Kidney capillary endothelial cell (primary cell): Measurements from ENCODE around the gene ANKRD33B.
"Not testable (repeated sequence)": the region's sequence is repeated elsewhere in the genome, so short reads cannot be mapped to it uniquely, and the experiment has no call there.

Experiments used
- DNase-seq: peaks from one replicate; pipeline ENCODE4 v3.0.0-alpha.2; 2018; ENCODE audit warnings: low spot score

The ANKRD33B gene

GRCh38 chr5:10637944-10638343 is 74.1 kb downstream of the ANKRD33B start:
- DNase-seq = no peak

GRCh38 chr5:10638723-10639122 is 74.9 kb downstream of the ANKRD33B start:
- DNase-seq = not testable (repeated sequence)

DNA sequence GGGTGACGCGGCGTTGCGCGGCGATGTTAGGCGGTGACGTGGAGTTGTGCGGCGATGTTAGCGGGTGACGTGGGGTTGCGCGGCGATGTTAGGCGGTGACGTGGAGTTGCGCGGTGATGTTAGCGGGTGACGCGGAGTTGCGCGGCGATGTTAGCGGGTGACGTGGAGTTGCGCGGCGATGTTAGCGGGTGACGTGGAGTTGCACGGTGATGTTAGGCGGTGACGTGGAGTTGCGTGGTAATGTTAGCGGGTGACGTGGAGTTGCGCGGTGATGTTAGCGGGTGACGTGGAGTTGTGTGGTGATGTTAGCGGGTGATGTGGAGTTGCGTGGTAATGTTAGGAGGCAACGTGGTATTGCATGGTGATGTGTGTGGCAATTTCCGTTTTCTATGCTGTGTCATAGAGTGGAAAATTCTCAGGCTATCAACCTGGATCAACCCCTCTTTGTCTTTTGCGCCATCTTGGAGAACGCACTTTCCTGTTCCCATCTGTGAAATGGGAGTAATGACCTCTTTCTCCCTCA is 76.0 kb downstream of the ANKRD33B start:
- DNase-seq = no peak

DNA sequence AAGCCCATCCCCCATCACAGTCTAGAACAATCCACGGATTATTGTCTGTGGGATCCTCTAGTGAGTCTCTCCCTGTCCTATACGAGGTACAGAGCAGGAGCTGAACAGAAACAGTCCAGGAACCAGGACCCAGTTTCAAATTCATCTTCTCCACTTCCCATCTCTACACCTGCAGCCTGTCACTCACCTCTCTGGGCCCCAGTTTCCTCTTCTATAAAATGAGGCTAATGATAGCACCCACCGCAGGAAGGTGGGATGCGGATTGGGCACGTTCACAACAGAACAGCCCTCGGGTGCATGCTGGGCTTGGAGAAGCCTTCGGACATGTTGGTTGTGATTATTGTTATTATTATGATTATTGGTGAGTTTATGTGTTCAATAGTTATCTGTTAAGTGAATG is 78.5 kb downstream of the ANKRD33B start:
- DNase-seq = no peak

GRCh38 chr5:10644192-10644591 is 80.3 kb downstream of the ANKRD33B start:
- no peak for DNase-seq

DNA sequence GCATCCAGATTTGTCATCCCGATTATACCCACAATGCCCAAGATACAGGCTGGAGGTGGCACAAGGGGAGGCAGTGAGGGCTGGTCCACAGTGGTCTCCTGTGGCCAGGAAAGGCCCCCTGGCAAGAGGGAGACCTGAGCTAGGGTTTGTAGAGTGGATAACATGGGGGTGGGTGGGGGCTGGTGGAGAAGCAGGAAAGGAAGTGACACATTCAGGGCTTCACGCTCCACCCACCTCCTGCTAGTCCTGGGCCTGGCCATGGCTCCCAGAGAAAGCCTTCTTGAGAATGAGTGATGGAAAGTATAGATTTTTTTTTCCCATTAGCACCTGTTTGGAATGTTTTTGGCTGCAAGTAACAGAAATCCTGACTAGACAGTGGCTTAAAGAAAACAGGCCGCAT is 81.3 kb downstream of the ANKRD33B start:
- no peak for DNase-seq

DNA sequence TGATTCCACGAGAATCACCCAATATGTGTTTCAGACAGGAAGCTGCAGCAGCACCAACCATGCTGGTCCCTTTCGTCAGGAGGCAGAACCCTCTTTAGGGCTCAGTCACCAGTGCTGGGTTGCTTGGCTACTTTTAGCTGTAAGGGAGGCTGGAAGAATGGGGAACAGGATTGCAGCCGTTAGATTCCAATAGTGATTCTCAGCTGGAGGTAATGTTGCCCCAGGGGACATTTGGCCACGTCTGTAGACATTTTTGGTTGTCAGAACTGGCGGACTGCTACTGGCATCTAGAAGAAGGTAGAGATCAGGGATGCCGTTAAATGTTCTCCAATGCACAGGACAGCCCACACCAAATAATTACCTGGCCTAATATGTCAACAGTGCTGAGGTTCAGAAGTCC is 81.8 kb downstream of the ANKRD33B start:
- DNase-seq = no peak

GRCh38 chr5:10647640-10648039 is 83.8 kb downstream of the ANKRD33B start:
- DNase-seq = no peak

- DNase-seq = no peak
These were observed 85.2 kb downstream of the ANKRD33B start for GRCh38 chr5:10648806-10649665.

DNA sequence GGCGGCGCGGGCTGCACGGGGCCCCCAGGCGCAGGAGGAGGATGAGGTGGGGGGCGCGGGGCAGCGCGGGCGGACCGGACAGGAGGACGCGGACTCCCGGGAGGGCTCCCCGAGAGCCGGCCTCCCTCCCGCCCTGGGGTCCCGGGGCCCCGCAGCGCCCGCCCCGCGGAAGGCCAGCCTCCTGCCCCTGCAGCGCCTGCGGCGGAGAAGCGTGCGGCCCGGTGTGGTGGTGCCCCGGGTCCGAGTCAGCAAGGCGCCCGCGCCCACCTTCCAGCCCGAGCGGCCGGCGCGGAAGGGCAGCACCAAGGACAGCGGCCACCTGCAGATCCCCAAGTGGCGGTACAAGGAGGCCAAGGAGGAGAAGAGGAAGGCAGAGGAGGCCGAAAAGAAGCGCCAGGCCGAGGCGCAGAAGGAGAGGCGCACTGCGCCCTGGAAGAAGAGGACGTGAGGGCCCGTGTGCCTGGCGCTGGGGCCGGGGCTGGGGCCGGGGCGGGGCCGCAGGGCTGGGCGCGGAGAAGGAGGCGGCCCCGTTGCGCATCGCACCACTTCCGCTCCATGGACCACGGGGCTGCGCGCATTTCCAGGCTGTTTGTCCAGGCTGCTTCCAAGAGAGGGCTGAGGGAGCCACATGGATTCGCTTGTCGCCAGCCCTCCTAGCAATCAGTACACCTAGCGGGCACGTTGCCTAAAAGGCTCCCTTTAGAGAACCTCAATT is 86.0 kb downstream of the ANKRD33B start:
- no peak for DNase-seq

- DNase-seq = no peak
These were observed 88.3 kb downstream of the ANKRD33B start for GRCh38 chr5:10652151-10652550.

GRCh38 chr5:10652606-10653005 is 88.7 kb downstream of the ANKRD33B start:
- no peak for DNase-seq

DNA sequence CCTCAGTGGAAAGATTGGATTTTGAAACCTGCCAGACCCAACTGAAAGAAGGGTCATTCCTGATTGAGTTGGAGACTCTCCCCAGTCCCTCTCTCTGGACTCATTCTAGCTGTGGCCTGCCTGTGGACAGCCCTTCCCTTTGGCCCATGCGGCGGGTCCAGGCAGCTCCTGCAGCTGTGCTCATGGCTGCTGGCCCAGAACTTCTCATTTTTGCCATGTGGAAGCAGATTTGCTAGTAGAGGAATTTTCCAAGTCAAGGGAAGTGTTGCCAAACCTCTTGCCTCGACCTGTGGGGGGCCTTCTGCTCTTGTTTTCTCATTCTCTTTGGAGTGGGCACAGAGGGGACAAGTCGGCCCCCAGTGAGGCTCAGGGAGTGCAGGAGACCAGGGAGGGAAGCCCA is 89.2 kb downstream of the ANKRD33B start:
- DNase-seq = no peak

DNA sequence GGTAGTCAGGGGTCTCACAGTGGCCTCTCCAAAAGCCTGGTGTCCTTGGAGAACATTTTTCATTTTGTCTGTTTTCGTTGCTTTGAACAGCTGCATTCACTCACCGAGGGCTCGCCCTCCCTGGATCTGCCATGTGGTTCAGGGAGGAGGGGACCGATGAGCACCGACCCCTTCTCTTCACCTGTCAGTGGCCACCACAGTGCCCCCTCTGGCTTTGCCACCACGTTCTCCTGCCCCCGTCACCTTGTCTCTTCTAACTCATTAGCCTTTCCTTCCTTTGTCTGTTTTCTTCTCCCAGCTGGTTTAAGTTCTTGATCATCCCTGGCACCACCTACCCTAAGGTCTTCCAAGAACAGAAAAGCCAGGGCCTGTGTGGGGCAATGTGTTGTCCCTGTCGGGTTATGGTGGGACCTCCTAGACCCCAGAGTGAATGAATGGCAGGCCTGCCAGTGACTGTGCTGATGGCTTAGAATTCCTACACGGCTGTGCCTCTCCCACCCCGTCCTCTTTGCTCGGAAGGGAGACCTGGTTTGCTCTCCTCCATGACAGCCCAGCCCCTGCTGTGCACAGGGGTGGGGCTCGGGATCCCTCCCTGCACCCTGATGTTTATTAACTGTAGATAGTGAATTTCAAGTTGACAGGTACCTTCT is 90.0 kb downstream of the ANKRD33B start:
- no peak for DNase-seq

DNA sequence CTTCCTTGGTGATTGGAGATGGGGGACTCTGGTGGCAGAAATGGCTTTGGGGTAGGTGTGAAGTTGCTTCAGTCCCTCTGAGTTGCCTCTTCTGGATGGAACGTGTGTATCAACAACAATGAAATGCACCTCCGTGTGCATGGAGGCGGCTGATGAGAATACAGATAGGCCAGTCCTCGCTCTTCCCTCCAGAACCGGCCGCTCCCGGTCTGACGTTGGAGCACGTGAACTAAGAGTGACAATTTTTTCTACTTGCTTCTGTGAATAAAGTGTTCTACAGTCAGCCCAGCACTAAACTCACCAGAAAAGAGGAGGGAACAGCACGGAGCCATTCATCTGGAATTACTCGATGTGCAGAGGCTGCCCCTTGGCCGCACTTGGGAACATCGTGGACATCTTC is 90.7 kb downstream of the ANKRD33B start:
- no peak for DNase-seq

GRCh38 chr5:10655161-10655971 is 91.5 kb downstream of the ANKRD33B start:
- no peak for DNase-seq

DNA sequence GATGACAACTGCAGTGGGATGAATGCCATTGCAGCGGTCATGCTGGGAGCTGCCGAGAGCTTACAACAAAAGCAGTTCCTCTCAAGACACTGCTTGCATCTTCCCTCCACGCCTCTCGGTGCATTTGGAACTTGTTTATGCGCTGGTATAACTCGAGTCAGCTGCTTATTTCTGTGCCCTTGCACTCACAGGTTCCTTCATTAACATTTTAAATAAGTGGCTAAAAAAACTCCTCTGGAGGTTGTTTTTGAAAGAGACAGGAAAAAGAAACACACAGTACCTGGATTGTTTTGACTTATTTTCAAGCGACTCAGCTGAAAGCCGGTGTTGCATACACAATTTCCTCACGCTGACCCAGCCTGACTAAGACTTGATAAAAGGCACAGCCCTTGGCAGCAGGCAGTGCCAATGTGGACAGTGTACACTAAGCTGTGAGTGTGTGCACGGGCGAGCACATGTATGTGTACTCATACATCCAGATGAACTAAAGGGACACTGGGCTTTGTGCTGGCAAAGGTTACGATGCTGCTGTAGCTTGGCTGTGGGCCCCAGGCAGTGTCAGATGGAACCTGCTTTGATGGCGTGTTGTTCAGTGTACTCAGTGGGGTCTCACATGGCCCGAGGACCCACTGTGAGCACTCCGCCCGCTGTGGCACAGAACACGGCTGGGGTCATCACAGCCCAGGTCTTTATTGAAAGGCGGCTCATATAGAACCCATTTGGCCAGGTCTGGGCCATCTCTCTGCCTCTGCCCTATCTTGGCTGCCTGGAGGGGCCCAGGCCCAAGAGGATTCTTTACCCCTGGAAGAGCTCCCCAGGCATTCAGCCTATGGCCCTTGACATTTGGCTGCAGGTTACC is 92.3 kb downstream of the ANKRD33B start:
- no peak for DNase-seq

GRCh38 chr5:10658265-10658664 is 94.4 kb downstream of the ANKRD33B start:
- DNase-seq = no peak

DNA sequence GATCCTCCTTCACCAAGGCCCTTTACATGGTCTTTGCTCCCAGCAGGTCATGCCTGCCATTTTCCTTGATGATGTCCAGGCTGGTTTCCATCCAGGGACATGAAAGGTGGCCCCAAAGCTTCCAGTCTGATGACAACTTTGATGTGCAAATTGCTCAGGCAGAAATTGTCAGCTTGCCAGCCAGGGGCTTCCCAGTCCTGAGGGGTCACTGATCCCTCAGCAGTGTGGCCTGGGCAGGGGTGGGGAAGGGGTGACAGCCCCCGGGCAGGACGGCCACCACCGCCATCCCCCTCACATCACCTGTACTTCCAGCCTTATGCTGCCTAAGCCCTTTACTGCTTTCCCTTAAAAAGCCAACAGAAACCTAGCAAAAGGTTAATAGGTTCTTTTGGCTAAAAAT is 96.3 kb downstream of the ANKRD33B start:
- no peak for DNase-seq

DNA sequence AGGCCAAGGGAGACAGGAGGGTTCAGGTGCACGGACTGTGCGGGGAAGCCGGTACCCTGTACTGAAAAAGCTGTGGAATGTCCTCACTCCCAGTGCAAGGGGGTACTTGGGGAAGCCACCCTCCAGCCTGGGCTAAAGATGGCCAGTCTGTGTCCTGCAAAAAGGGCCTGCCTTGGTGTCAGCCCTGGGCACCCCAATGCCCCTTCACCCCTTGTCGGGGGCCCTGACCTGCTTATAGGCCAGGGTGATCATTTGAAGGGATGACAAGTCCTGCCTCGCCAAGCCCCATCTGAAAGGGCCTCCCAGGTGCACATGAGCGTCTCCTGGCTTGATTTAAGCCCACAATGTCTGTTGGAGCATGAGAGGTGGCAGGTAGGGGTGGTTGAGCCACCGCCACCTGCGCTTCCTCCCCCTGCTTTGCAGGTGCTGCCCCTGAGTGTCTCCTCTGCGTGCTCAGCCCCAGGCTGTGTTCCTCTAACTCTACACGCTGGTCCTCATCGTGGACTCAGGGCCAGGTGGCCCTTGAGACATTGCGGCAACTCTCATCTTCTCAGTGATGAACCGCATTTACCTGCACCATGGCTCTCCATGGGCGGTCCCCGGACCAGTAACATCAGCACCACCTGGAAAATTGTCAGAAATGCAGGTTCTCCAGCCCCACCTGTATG is 97.0 kb downstream of the ANKRD33B start:
- no peak for DNase-seq
